ENCODE measurements around the gene ADGRB2.

- TF ChIP-seq CTCF (IDR thresholded peaks at IDR 0.05): no peak
- TF ChIP-seq POLR2A (IDR thresholded peaks at IDR 0.05): no peak
Measured at GRCh38 chr1:31753707-31754349, 10.3 kb downstream of the ADGRB2 start.

Measured in esophagus squamous epithelium (tissue), 4 donors.